ENCODE results near the gene TRAPPC10. TPM values are rescaled to one million over a fixed set of nuclear protein-coding genes. Genes with fewer than 3 reads are reported as not detected.

The TRAPPC10 gene
- total and polyA plus RNA-seq, 4 donors: 7.7 to 43.5 (median 29.7) TPM

DNA sequence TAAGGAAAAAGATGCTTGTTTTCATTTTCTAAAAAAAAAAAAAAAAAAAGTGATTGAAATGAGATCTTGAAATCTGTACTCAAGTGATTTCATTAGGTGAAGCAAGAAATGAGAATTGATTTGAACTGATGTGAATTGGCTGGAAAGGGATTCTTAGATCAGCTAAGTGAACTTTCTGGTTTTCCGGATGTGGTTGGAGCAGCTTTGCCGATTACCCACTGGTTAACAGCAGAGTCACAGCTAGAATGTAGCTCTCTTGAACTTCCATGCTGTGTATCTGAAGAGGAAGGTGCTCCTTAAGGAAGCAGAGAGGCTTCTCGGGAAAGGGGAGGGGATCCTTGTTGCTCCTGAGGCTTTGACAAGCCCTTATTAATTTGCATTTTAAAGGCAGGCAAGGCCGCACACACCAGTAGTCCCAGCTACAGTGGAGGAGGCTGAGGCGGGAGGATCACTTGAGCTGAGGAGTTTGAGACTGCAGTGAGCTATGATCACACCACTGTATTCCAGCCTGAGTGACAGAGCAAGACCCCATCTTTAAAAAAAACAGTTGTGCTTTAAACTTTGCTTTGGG, 66.4 kb downstream of the TRAPPC10 start:
- H3K4me3 ChIP-seq: no peak overlapping the region
- no peaks in the 10 kb centered on the region for H3K27me3 ChIP-seq (ENCODE audit: control insufficient read depth in 3 of 3, insufficient read depth in 3 of 3, low read length in 2 of 3)
- peaks cover 12 to 37% (median 24%) of the 10 kb centered on the region in 4 donors for H3K36me3 ChIP-seq (ENCODE audit: control insufficient read depth in 4 of 4, insufficient read depth in 4 of 4, low read length in 4 of 4)
- DNase-seq: no peak
- TF ChIP-seq, protein P1, sequence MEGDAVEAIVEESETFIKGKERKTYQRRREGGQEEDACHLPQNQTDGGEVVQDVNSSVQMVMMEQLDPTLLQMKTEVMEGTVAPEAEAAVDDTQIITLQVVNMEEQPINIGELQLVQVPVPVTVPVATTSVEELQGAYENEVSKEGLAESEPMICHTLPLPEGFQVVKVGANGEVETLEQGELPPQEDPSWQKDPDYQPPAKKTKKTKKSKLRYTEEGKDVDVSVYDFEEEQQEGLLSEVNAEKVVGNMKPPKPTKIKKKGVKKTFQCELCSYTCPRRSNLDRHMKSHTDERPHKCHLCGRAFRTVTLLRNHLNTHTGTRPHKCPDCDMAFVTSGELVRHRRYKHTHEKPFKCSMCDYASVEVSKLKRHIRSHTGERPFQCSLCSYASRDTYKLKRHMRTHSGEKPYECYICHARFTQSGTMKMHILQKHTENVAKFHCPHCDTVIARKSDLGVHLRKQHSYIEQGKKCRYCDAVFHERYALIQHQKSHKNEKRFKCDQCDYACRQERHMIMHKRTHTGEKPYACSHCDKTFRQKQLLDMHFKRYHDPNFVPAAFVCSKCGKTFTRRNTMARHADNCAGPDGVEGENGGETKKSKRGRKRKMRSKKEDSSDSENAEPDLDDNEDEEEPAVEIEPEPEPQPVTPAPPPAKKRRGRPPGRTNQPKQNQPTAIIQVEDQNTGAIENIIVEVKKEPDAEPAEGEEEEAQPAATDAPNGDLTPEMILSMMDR (IDR thresholded peaks at IDR 0.05; ENCODE audit: control extremely low read depth, extremely low read depth): no peak
- H3K27ac ChIP-seq (ENCODE audit: low read depth in 1 of 2, low read length in 1 of 2): no peak overlapping the region
- peaks cover 0 to 10% (median 4%) of the 10 kb centered on the region in 5 donors for H3K4me1 ChIP-seq (ENCODE audit: control insufficient read depth in 5 of 5, insufficient read depth in 5 of 5, low read length in 5 of 5)
- WGBS, 2 donors: 91 to 94% methylated on average over 5 of the region's 5 CpGs
- no peak overlapping the region for H3K9ac ChIP-seq (ENCODE audit: insufficient read depth in 1 of 2, low read length in 2 of 2)
- ATAC-seq (ENCODE audit: insufficient read depth, low FRiP score): no peak
- no peaks in the 10 kb centered on the region for H3K9me3 ChIP-seq (ENCODE audit: control insufficient read depth in 4 of 4, insufficient read depth in 3 of 4, low read length in 3 of 4)

- Histone ChIP-seq H3K36me3 (ENCODE audit: control insufficient read depth in 4 of 4, insufficient read depth in 4 of 4, low read length in 4 of 4) (peaks cover 10 to 40% (median 22%) of the 10 kb centered on the region in 4 donors), H3K27ac (ENCODE audit: low read depth in 1 of 2, low read length in 1 of 2) (no peak overlapping the region), H3K4me3 (no peak overlapping the region), H3K9ac (ENCODE audit: insufficient read depth in 1 of 2, low read length in 2 of 2) (no peak overlapping the region), H3K9me3 (ENCODE audit: control insufficient read depth in 4 of 4, insufficient read depth in 3 of 4, low read length in 3 of 4) (no peaks in the 10 kb centered on the region), H3K27me3 (ENCODE audit: control insufficient read depth in 3 of 3, insufficient read depth in 3 of 3, low read length in 2 of 3) (no peaks in the 10 kb centered on the region), H3K4me1 (ENCODE audit: control insufficient read depth in 5 of 5, insufficient read depth in 5 of 5, low read length in 5 of 5) (peaks cover 0 to 17% (median 4%) of the 10 kb centered on the region in 5 donors)
- DNase-seq (no peak), ATAC-seq (ENCODE audit: insufficient read depth, low FRiP score) (no peak)
- 85 to 97% methylated on average over 3 of the region's 3 CpGs for WGBS, 2 donors
- TF ChIP-seq, protein P1 (IDR thresholded peaks at IDR 0.05; ENCODE audit: control extremely low read depth, extremely low read depth): no peak
Observed at GRCh38 chr21:44079446-44079845, 67.3 kb downstream of the TRAPPC10 start.

DNA sequence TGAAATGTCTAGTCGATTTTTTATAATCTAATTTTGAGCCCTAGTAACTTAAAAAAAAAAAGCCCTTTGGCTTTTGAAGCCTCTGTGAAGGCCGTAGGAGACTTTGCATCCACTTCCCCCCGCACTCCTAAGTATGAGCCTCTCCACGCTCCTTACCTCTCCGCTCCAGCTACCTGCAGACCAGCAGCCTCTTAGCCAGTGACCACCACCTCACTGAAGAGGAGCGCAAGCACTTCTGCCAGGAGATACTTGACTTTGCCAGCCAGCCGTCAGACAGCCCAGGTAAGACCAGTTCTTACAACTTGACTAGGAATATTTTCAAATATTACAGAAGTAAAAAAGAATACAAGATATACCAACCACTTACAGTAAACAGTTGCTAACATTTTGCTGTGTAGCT, 67.7 kb downstream of the TRAPPC10 start:
- Histone ChIP-seq H3K9me3 (ENCODE audit: control insufficient read depth in 4 of 4, insufficient read depth in 3 of 4, low read length in 3 of 4) (no peaks in the 10 kb centered on the region), H3K36me3 (ENCODE audit: control insufficient read depth in 4 of 4, insufficient read depth in 4 of 4, low read length in 4 of 4) (peaks cover 12 to 38% (median 22%) of the 10 kb centered on the region in 4 donors), H3K9ac (ENCODE audit: insufficient read depth in 1 of 2, low read length in 2 of 2) (no peak overlapping the region), H3K27ac (ENCODE audit: low read depth in 1 of 2, low read length in 1 of 2) (no peak overlapping the region), H3K4me1 (ENCODE audit: control insufficient read depth in 5 of 5, insufficient read depth in 5 of 5, low read length in 5 of 5) (peaks cover 0 to 17% (median 6%) of the 10 kb centered on the region in 5 donors), H3K4me3 (no peak overlapping the region), H3K27me3 (ENCODE audit: control insufficient read depth in 3 of 3, insufficient read depth in 3 of 3, low read length in 2 of 3) (no peaks in the 10 kb centered on the region)
- WGBS, 2 donors: 71 to 85% methylated on average over 7 of the region's 7 CpGs
- DNase-seq (no peak), ATAC-seq (ENCODE audit: insufficient read depth, low FRiP score) (no peak)
- TF ChIP-seq, protein P1 (IDR thresholded peaks at IDR 0.05; ENCODE audit: control extremely low read depth, extremely low read depth): no peak
